GM21825 (cell line): ENCODE data around the gene CNTN4.

ENCODE experiments used
- ATAC-seq: cut with Tn5 transposase; IDR thresholded peaks from one replicate; pipeline ENCODE4 v1.9.1; 2021; ENCODE audit warnings: mild to moderate bottlenecking, moderate library complexity; ENCODE audit not compliant: unreplicated experiment

Gene CNTN4

DNA sequence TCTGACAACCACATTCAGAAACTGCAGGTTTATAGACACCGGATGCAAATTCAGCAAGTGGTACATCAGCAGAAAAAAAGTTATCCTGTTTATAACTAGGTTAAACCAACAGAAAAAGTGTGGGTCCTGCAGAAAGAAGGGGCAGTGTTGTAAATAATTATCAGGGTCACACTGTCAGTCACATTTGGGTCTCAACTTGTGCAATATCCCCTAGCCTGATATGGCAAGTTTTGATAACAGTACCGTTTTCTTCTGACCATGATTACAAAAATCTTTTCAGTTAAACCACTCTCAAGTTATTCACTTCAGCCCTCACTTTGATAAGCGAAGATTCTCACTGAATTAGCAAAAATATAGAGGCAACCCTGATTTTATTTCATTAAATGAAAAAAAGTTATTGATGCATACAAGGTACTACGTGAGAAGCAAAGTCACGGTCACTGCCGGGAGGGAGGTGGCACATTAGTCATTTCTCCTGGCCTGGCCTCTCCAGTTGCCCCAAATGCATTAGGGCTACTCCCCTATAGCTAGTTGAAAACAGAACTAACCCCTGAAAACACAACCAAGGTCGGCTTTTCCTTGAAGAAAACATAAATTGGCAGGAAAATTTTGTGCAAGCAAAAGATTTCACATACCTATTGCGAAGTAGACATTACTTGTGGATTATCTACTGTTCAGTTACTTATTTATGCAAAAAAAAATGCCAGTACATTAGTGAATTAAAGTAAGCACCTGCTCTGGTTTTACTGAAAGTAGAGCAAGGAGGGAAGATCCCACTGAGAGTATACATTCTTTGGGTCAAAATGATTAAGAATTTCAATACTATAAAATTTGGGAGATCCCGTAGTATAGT, 982.9 kb downstream of the CNTN4 start:
- peak; percentile 55 for ATAC-seq

GRCh38 chr3:3082234-3082924, 983.7 kb downstream of the CNTN4 start:
- ATAC-seq: peak; percentile 78

DNA sequence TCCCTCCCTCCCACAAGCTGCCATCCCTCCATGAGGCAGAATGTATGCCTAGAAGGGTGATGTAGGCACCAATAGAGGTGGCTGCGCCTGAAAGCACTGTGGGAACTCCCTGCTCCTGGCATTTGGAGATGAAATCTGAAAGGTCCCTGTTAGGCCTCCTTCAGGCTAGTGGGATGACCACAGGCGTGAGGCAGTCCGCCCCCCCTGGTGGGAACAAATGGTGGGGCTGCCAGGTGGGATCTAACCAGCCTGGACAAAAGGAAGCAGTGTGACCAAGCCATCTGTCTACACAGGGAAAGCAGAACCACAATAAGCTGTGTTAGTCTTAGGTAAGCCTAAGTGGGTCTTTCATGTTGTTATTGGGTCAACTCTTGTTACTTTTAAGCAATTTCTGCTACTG, 986.2 kb downstream of the CNTN4 start:
- no peak for ATAC-seq

DNA sequence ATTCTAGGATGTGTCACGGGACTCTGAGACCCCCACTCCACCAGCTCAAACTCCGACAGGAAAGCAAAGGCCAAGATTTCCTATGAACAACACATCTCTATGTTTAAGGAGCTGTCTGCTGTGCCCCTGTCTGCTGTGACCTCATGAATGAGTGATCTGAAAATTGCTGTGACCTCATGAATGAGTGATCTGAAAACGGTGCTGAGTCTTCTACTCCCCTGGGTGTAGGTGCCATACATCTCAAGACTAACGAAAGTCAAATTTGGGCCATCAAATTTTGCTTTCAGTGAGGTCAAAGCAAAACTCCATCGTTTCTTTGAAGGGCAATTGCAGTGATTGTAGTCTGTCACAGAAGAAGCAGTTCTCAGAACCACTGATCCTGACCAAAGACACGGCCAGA, 987.1 kb downstream of the CNTN4 start:
- ATAC-seq: no peak

DNA sequence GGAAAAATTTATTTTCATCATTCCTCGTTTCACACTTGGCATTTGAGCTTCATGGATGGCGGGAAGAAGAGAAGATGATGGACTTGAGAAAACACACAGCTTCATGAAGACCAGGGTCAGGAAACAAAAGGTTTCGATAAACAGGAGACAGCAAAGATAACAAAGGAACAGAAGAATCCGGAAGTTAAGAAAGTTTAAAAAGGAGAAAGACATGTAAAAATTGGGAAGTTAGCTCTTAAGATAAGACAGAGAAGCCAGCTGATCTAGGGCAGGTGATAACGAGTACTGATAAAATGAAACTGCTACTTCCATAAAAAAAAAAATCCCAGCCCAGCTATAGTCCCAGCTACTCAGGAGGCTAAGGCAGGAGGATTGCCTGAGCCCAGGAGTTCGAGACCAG, 987.6 kb downstream of the CNTN4 start:
- no peak for ATAC-seq

DNA sequence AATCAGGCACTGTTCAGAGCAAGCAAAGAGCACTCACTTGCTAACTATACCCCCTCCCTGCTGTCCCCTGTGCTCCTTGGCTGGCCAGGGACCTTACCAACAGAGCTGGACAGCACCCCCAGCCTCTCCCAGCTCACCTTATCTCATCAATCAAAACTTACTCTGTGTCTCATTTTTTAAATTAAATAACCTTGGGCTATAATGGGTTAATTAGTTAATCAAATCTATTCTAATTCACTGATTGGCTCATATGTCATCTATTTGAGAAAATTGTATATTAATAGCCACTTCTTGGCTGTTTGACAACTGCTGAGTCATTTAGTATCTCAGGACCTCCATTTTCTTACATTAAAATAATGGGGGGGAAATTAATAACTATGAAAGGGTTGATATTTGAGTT, 988.6 kb downstream of the CNTN4 start:
- no peak for ATAC-seq

GRCh38 chr3:3087716-3088465, 989.2 kb downstream of the CNTN4 start:
- no peak for ATAC-seq

DNA sequence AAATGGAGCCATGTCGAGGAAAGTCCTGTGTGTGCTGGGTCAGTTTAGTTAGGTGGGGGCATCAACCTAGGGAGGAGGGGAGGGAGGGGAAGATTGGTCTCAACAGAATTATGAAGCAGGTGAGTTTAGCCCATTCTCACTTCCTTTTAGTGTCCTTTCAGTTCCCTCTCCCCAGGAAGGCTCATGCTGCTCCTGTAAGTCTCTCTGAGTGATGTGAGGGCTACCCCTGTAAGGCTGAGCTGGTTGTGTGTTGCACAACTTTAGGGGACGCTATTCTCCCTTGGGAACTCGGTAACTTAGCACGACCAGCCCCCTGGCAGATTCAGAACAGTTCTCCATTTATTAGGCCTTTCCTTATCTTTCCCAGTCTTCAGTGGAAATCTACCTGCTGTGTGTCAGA, 990.4 kb downstream of the CNTN4 start:
- peak; percentile 99 for ATAC-seq

DNA sequence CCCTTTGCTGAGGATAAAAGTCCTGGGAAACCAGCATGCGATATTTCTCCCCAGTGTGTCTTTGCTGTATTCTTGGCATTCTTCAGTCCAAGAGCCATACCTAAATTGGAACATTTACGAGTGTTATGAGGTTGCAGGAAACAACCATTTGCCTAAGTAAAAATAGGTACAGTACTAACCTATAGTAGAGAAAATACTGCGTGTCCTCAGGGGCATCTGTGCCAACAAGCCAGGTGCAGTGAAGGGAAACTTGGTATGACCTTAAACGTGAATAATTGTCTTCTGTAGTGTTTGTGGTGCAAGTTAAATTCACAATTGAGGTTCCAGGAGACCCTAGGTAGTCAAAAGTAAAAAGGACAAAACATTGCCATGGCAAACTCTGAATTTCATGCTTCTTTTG, 999.3 kb downstream of the CNTN4 start:
- ATAC-seq: no peak

- ATAC-seq: no peak
Measured at GRCh38 chr3:3101660-3102458, 1003.2 kb downstream of the CNTN4 start.

- no peak for ATAC-seq
Measured at GRCh38 chr3:3102751-3103150, 1004.1 kb downstream of the CNTN4 start.

DNA sequence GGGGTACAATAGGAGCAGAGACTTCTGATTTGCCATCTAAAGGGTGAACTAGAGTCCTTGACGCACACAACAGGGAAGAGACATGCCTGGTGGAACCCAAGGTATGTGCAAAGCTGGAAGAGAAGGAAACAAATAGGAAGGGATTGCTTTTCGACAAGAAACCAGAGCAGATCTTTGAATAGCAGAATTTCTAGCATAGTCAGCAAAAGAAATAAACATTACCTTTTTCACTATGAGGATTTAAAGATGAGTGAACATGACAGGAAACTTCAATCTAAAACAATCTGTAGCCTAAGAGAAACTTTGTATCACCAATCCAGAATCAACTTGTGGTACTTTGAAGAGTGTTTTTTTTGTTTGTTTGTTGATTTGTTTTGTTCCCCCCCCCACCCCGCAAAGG, 1006.6 kb downstream of the CNTN4 start:
- ATAC-seq: no peak

DNA sequence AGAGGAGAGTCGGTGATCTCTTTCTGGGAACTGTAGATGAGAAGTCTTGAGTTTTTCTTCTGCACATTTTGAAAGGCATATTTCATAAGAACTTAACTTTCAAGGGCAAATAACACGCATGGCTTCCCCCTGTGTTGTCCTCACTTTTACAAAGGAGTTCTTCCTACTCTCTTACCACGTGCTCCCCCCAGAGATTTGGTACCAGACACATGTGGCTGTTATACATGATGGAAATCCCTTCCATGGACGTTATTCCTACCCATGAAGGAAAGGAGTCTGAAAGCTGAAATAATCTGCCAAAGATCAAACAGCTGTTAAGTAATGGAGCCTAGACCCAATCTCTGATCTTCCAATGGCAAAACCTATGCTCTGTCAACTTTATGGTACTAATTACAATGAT, 1007.1 kb downstream of the CNTN4 start:
- no peak for ATAC-seq

DNA sequence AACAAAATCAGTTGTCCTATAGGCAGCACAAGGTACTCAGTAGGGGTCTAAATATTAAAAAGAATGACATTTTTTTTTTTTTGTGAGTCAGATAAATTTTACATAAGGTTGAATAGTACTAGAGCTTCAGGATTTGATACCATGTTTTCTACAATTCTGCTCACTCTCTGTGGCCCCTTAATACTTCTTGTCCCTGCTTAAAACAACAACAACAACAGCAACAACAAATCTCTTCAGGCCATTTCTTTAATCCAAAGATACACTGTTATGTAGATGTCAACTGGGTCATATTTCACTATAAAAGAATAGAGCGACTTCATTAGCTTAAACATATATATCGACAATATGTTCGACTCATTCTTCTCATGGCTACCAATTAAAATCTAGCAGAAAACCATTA, 1008.5 kb downstream of the CNTN4 start:
- no peak for ATAC-seq
